Uterus (tissue), 2 donors: ENCODE results near the gene AQP1.

Experiments used
- POLR2A ChIP-seq, 2 donors: fragments of 450-650 bp; IDR thresholded peaks; one replicate each; pipeline ENCODE4 v1.6.1; 2016; ENCODE audit warnings: antibody characterized with exemption in 2 of 2, mild to moderate bottlenecking in 1 of 2, moderate library complexity in 1 of 2
- TF ChIP-seq, protein P1 (sequence below), 4 experiments: fragments of 200-600 bp in 2 of 4; fragments of 450-650 bp in 2 of 4; sonication (generic) in 2 of 4; IDR thresholded peaks; one replicate each; pipeline ENCODE4 v1.5.1; 2016 to 2019; ENCODE audit warnings: antibody characterized with exemption in 4 of 4, mild to moderate bottlenecking in 2 of 4, moderate library complexity in 1 of 4

DNA sequence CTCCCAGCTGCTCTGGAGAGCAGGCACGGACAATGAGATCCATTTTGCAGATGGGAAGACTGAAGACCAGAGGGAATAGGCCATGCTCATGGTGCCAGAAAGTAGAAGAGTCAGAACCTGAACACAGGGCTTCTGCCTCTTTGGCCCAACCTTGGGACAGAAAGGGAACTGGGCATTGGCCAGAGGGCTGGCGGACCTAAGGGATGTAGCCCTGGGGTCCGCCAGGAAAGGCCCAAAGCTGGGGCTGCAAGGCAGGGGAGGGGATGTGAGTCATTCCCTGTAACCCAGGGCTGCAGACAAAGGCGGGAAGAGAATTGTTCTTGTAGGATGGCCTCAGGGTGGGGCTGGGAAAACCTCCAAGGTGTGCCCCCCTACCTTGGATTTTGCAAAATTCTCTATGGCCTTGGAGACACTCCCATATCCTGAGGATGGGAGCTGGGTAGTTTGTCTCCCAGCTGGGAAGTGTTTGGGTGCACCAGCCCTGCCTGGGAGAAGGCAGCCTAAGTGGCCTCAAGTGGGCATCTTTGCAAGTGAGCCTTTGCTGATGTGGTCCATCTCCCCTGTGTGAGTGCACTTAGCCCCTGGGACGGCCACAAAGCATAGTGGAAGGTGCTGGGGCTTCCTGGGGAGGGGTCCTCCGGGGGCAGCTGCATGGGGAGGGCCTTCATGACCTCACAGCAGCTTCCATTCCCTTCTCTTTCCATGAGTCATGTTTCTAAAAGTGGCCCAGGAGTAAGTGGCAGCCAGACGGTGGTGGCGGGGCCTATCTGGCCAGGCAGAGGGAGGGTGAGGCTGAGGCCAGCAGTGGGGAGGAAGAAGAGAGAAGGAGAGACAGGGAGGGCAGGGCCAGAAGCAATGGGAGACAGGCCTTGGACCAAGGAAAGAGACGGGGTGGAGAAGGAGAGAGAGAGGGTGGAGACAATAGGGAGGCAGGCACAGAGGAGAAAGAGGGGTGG, 9.2 kb downstream of the AQP1 start:
- TF ChIP-seq, protein P1, sequence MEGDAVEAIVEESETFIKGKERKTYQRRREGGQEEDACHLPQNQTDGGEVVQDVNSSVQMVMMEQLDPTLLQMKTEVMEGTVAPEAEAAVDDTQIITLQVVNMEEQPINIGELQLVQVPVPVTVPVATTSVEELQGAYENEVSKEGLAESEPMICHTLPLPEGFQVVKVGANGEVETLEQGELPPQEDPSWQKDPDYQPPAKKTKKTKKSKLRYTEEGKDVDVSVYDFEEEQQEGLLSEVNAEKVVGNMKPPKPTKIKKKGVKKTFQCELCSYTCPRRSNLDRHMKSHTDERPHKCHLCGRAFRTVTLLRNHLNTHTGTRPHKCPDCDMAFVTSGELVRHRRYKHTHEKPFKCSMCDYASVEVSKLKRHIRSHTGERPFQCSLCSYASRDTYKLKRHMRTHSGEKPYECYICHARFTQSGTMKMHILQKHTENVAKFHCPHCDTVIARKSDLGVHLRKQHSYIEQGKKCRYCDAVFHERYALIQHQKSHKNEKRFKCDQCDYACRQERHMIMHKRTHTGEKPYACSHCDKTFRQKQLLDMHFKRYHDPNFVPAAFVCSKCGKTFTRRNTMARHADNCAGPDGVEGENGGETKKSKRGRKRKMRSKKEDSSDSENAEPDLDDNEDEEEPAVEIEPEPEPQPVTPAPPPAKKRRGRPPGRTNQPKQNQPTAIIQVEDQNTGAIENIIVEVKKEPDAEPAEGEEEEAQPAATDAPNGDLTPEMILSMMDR (IDR thresholded peaks at IDR 0.05) = no peak
- no peak for TF ChIP-seq POLR2A (IDR thresholded peaks at IDR 0.05)
